Measurements from ENCODE around the gene S1PR5. TPM values are rescaled to one million over a fixed set of nuclear protein-coding genes. Genes with fewer than 3 reads are reported as not detected.

S1PR5 gene
- total and polyA plus RNA-seq, 10 of the 15 experiments (the other 5 are each of a cell fraction or from before 2014, with no cell fraction given): 0.04 TPM; not detected in 9

- in situ Hi-C loops (cut with MboI) (no loop called here), intact Hi-C loops (cut with micrococcal nuclease; ENCODE audit: unreplicated experiment) (no loop called here)
- H3K4me1 ChIP-seq (ENCODE audit: control insufficient read depth, insufficient read depth, low read length): peaks cover 11% of the 10 kb centered on the region
- POLR2A ChIA-PET: interaction anchor here (0.5 kb wide), 2 partner anchors 14 to 122 kb away, joined by 3 to 7 read pairs; no protein-coding TSS in a partner anchor
- no peak overlapping the region for H3K4me2 ChIP-seq (ENCODE audit: control insufficient read depth, insufficient read depth)
- H2AFZ ChIP-seq (ENCODE audit: control insufficient read depth, low read depth, low read length): no peak overlapping the region
- RAD21 ChIA-PET (ENCODE audit: unreplicated experiment): no interaction called here
- SMC1A ChIA-PET (ENCODE audit: uncharacterized antibody, unreplicated experiment): no interaction called here
- H3K9me3 ChIP-seq (replicated peaks; ENCODE audit: control insufficient read depth, insufficient read depth, low read length): no peaks in the 10 kb centered on the region
- H3K4me3 ChIP-seq: no peak overlapping the region
- CTCF ChIA-PET: interaction anchor here (1.1 to 1.6 kb wide), 3 partner anchors 11 to 123 kb away, joined by 3 to 4 read pairs (median 3); no protein-coding TSS in a partner anchor
- no TSS peak for BruUV-seq (replicated peaks)
- DNase-seq (ENCODE audit: low read depth, low spot score) (no peak), FAIRE-seq (no peak), ATAC-seq (no peak)
- H3K27ac ChIP-seq (ENCODE audit: control insufficient read depth, insufficient read depth): no peak overlapping the region
- H3K79me2 ChIP-seq (ENCODE audit: control insufficient read depth, insufficient read depth, low read length): no peaks in the 10 kb centered on the region
- H3K27me3 ChIP-seq (replicated peaks in 1 of 2; ENCODE audit: control insufficient read depth in 2 of 2, insufficient read depth in 2 of 2, low read length in 1 of 2): peaks cover 4 to 10% of the 10 kb centered on the region in 2 experiments
- H3K9ac ChIP-seq (ENCODE audit: control insufficient read depth, insufficient read depth, low read length): no peak overlapping the region
- H4K20me1 ChIP-seq (ENCODE audit: control insufficient read depth, insufficient read depth): no peaks in the 10 kb centered on the region
- 45% methylated on average over 13 of the region's 13 CpGs for WGBS (ENCODE audit: insufficient coverage, insufficient replicate concordance, low lambda C conversion rate, missing lambda C conversion rate)
- no peaks in the 10 kb centered on the region for H3K36me3 ChIP-seq (ENCODE audit: control insufficient read depth in 2 of 2, insufficient read depth in 2 of 2, low read length in 1 of 2)
- TF ChIP-seq NFIC (IDR thresholded peaks at IDR 0.05; ENCODE audit: low read depth, low read length): no peak
- TF ChIP-seq ZBTB33 (IDR thresholded peaks at IDR 0.05): no peak
- TF ChIP-seq TCF7 (IDR thresholded peaks at IDR 0.05; ENCODE audit: borderline replicate concordance): no peak
- TF ChIP-seq TCF12 (IDR thresholded peaks at IDR 0.05; ENCODE audit: low read depth, low read length): no peak
- TF ChIP-seq NR2F1 (conservative IDR thresholded peaks at IDR 0.05): no peak
- TF ChIP-seq EGR1 (IDR thresholded peaks at IDR 0.05; ENCODE audit: borderline replicate concordance in 1 of 2, low read depth in 2 of 2, low read length in 2 of 2): no peak
- TF ChIP-seq MTA2 (IDR thresholded peaks at IDR 0.05; ENCODE audit: low read depth): no peak
- TF ChIP-seq CUX1 (IDR thresholded peaks at IDR 0.05; ENCODE audit: insufficient replicate concordance, low read depth, low read length): no peak
- TF ChIP-seq ATF3 (IDR thresholded peaks at IDR 0.05; ENCODE audit: borderline replicate concordance, extremely low read depth, low read depth, low read length): no peak
- no peak for TF ChIP-seq ZSCAN29 (IDR thresholded peaks at IDR 0.05)
- no peak for TF ChIP-seq SP1 (IDR thresholded peaks at IDR 0.05; ENCODE audit: low read depth, low read length)
- TF ChIP-seq HDAC6 (IDR thresholded peaks at IDR 0.05; ENCODE audit: unreplicated experiment): no peak
- TF ChIP-seq BCLAF1 (IDR thresholded peaks at IDR 0.05): no peak
Observed at GRCh38 chr19:10521461-10522171, 4.4 kb upstream of the S1PR5 start.

All from GM12878 (cell line).